ENCODE results near the gene NNAT.
"Not testable (repeated sequence)": the region's sequence is repeated elsewhere in the genome, so short reads cannot be mapped to it uniquely, and the experiment has no call there.

NNAT gene

GRCh38 chr20:37541326-37541725 is 20.3 kb downstream of the NNAT start:
- no peak for DNase-seq (ENCODE audit: low read depth)

- DNase-seq (ENCODE audit: low read depth): no peak
Observed at GRCh38 chr20:37542281-37542680, 21.2 kb downstream of the NNAT start.

GRCh38 chr20:37543828-37544227 is 22.8 kb downstream of the NNAT start:
- DNase-seq (ENCODE audit: low read depth): no peak

- DNase-seq (ENCODE audit: low read depth): no peak
Observed at GRCh38 chr20:37544386-37544785, 23.3 kb downstream of the NNAT start.

- no peak for DNase-seq (ENCODE audit: low read depth)
Observed at GRCh38 chr20:37545516-37545915, 24.5 kb downstream of the NNAT start.

GRCh38 chr20:37547912-37548311 is 26.9 kb downstream of the NNAT start:
- no peak for DNase-seq (ENCODE audit: low read depth)

GRCh38 chr20:37550101-37550920 is 29.3 kb downstream of the NNAT start:
- DNase-seq (ENCODE audit: low read depth): not testable (repeated sequence)

- DNase-seq (ENCODE audit: low read depth): not testable (repeated sequence)
Observed at GRCh38 chr20:37551660-37552059, 30.6 kb downstream of the NNAT start.

GRCh38 chr20:37552415-37552814 is 31.4 kb downstream of the NNAT start:
- no peak for DNase-seq (ENCODE audit: low read depth)

- DNase-seq (ENCODE audit: low read depth): not testable (repeated sequence)
Observed at GRCh38 chr20:37554721-37555298, 33.8 kb downstream of the NNAT start.

- no peak for DNase-seq (ENCODE audit: low read depth)
Observed at GRCh38 chr20:37556538-37556937, 35.5 kb downstream of the NNAT start.

- DNase-seq (ENCODE audit: low read depth): no peak
Observed at GRCh38 chr20:37558306-37558705, 37.3 kb downstream of the NNAT start.

- DNase-seq (ENCODE audit: low read depth): no peak
Observed at GRCh38 chr20:37558779-37559178, 37.7 kb downstream of the NNAT start.

- no peak for DNase-seq (ENCODE audit: low read depth)
Observed at GRCh38 chr20:37559312-37560027, 38.4 kb downstream of the NNAT start.

GRCh38 chr20:37560629-37561028 is 39.6 kb downstream of the NNAT start:
- no peak for DNase-seq (ENCODE audit: low read depth)

GRCh38 chr20:37562695-37563480 is 41.8 kb downstream of the NNAT start:
- DNase-seq (ENCODE audit: low read depth): no peak

- DNase-seq (ENCODE audit: low read depth): no peak
Observed at GRCh38 chr20:37564016-37564387, 43.0 kb downstream of the NNAT start.

GRCh38 chr20:37564388-37565133 is 43.5 kb downstream of the NNAT start:
- peak; percentile 4 for DNase-seq (ENCODE audit: low read depth)

GRCh38 chr20:37565134-37565811 is 44.2 kb downstream of the NNAT start:
- no peak for DNase-seq (ENCODE audit: low read depth)

GRCh38 chr20:37566590-37567330 is 45.7 kb downstream of the NNAT start:
- DNase-seq (ENCODE audit: low read depth): no peak

Measured in activated T-helper 1 cell treated with Interleukin-2 at 50 U/mL for 16 hours (primary cell).